Skeletal muscle cell (primary cell): ENCODE data around the gene ACAD9.
"Not testable (repeated sequence)": the region's sequence is repeated elsewhere in the genome, so short reads cannot be mapped to it uniquely, and the experiment has no call there.

Source experiments
- DNase-seq: peaks from one replicate; pipeline ENCODE4 v3.0.0-alpha.2; 2010; ENCODE audit warnings: low read depth
- H3K4me3 ChIP-seq: 2 replicates; pipeline ENCODE4 v1.5.1; 2011; ENCODE audit warnings: low read depth, mild to moderate bottlenecking, control low read depth, low read length, moderate library complexity

The ACAD9 gene

DNA sequence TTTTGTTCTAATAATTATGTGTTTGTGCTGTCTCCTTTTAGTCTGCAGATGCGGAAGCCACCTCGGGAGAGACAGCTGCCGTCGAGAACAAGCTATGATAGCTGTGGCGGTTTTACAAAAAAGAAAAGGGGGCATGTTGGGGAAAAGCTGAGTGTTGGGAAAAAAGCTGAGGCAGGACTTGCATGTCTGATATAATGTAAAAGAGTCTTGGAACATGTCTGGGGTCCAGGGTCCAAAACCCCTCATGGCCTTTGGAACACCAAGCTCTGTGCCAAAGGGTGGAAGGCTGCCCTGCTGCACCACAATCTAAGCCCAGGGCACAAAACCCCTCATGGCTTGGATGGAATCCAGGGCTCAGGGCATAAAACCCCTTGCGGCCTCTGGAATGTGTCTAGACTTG is 44.6 kb downstream of the ACAD9 start:
- not testable (repeated sequence) for DNase-seq, H3K4me3 ChIP-seq

- H3K4me3 ChIP-seq, result no peak overlapping the region
- DNase-seq, result no peak
Measured at GRCh38 chr3:128929364-128929763, 49.9 kb downstream of the ACAD9 start.

- H3K4me3 ChIP-seq, result no peak overlapping the region
- DNase-seq, result no peak
Measured at GRCh38 chr3:128931046-128931445, 51.6 kb downstream of the ACAD9 start.

DNA sequence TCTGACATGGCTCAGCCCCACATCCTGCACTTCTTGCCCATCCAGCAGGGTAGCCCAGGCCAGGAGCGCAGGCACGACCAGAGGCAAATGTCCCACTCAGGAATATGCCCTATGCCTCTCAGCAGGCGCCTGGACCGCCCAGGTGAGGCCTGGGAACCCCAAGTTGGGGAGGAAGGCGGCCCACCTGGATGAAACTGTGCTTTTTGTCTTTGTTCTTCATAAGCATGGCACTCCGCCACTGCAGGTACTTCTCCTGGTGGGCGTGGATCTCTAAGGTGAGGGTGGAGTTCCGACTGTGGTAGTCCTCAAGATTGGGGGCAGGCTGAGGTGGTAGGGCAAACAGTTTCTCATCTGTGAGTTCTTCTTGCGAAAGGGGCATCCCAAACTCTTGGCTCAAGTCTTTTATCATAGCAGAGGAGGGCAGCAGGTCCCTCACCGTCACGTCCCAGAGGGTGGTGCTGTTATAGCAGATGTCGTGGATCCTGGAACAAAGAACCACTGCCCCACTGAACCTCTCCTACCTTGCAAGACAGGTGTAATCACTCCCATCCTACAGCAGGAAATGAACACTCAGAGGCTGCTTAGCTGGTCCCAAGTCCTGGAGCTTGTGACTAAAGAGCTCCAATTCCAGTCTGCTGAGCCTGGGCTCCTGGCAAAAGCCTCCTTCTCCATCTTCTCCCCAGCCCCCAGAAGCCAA is 53.2 kb downstream of the ACAD9 start:
- DNase-seq, result no peak
- H3K4me3 ChIP-seq, result no peak overlapping the region

DNA sequence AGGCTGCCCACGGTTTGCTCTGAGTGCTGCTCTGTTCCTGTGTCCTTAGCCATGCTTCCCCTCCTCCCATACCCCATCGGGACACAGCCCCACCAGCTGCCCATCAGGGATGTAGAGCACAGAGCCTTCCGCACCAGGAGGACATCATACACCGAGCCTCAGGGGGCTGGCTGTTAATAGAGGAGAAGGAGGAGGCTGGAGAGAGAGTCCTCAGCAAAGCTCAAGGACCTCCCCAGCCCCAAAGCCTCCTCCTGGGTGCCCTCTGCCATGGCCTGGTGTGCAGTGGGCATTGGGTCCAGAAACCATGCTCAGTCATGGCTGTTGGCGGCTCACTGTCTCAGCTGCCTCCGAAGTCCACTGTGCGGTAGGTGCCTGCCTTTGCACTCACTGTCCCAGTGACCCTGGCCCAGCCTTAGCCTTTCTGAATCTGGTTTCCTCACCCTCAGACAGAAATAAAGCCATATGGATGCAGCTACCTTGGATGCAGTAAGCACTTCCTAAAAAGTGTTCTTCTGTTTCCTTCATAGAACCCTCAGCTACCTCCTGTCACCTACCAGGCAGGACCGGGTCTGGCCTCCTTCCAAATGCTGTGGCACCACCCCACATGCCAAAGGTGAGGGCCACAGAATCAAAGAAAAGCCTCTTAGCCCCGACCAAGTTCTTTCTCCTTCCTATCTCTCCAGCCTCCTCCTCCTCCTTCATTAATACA is 53.9 kb downstream of the ACAD9 start:
- no peak for DNase-seq
- H3K4me3 ChIP-seq, result no peak overlapping the region

DNA sequence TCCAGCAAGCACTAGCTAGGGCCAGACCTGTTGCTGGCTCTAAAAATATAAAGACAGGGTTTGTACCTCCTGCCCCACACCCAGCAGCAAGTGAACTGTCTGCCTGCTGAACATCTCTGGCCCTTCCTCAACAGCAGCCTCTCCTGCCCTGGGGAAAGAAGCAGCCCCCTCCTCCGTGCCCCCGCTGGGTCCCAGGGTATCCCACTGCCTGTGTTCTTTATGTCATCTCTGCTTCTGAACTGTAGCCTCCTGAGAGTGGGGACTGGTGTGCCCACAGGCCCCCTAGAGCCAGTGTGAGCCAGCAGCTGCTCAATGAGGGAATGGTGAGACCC is 54.5 kb downstream of the ACAD9 start:
- no peak overlapping the region for H3K4me3 ChIP-seq
- no peak for DNase-seq

GRCh38 chr3:128935922-128936321 is 56.5 kb downstream of the ACAD9 start:
- no peak overlapping the region for H3K4me3 ChIP-seq
- DNase-seq, result no peak

- DNase-seq, result no peak
- H3K4me3 ChIP-seq, result no peak overlapping the region
Measured at GRCh38 chr3:128936341-128936740, 56.9 kb downstream of the ACAD9 start.

DNA sequence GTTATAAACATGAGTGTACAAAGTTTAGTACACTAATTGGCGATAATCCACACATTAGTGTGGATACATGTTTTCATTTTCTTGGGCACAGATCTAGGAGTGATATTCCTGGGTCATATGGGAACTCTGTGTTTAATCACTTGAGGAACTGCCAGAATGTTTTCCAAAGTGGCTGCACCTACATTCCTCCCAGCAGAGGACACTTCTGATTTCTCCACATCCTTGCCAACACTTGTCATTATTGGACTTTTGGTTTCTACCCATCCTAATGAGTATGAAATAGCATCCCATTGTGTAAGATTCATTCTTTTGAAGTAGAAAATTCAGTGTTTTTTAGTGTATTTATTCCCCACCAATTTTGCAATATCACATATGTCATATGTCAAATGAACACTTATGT is 60.8 kb downstream of the ACAD9 start:
- H3K4me3 ChIP-seq, result no peak overlapping the region
- DNase-seq, result no peak

DNA sequence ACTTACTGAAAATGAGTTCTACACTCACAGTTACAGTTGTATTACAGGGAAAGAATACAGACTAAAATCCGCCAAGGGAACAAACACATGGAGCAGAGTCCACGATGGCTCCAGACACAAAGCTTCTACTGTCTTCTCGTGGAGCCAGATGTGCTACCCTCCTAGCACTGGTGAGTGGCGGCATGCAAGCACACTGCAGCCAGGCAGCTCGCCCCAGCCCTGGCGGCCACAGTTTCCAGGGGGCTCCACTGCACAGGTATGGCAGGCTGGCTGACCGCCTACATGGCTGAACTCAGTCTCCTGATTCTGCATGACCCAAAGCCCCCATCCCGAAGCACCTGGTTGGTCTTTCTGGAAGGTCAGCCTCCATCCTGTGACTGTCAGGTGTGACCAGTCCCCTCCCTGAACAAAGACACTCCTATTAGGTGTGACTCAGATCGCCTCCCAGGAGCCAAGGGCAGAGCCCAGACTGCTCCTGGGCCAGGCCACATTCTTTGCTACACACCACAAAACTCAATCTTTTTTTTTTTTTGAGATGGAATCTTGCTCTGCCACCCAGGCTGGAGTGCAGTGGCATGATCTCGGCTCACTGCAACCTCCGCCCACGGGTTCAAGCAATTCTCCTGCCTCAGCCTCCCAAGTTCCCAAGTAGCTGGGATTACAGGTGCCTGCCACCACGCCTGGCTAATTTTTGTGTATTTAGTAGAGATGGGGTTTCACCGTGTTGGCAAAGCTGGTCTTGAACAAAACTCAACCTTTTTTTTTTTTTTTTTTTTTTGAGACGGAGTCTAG is 62.9 kb downstream of the ACAD9 start:
- H3K4me3 ChIP-seq, result no peak overlapping the region
- no peak for DNase-seq

- no peak for DNase-seq
- H3K4me3 ChIP-seq, result no peak overlapping the region
Measured at GRCh38 chr3:128945041-128945877, 65.8 kb downstream of the ACAD9 start.

DNA sequence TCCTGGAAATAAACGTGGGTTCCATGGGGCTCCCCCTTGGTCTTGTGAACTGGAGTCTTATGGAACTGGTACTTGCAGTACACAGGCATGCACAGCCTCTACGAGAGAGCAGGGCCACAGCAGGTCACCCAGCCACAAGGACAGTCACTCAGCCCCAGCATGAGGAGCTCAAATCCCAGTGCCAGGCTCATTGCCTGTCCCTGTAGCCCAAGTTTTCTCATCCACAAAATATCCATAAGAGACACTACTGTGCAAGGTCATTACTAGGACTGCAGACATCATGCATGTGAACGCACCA is 66.4 kb downstream of the ACAD9 start:
- no peak overlapping the region for H3K4me3 ChIP-seq
- no peak for DNase-seq

- H3K4me3 ChIP-seq, result no peak overlapping the region
- DNase-seq, result no peak
Measured at GRCh38 chr3:128946411-128946810, 67.0 kb downstream of the ACAD9 start.

- DNase-seq, result no peak
Measured at GRCh38 chr3:128949158-128949557, 69.7 kb downstream of the ACAD9 start.

GRCh38 chr3:128950223-128950938 is 71.0 kb downstream of the ACAD9 start:
- no peak for DNase-seq
- H3K4me3 ChIP-seq, result no peak overlapping the region

More at GRCh38 chr3:128949158-128949557, 69.7 kb downstream of the ACAD9 start:
- no peak overlapping the region for H3K4me3 ChIP-seq

DNA sequence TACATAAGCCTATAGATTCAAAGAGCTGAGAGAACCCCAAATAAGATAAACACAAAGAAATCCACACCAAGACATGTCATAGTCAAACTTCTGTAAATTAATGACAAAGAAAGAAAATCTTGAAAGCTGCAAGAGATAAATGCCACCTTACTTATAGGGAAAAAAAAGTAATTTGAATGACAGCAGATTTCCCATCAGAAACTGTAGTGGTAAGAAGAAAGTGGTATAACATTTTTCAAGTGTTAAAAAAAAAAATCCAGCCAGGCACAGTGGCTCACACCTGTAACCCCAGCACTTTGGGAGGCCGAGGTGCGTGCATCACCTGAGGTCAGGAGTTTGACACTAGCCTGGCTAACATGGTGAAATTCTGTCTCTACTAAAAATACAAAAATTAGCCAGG is 77.0 kb downstream of the ACAD9 start:
- H3K4me3 ChIP-seq, result no peak overlapping the region
- no peak for DNase-seq
